HuH-7 (cell line): ENCODE data around the gene GP9.

Source experiments
- DNase-seq: peaks from one replicate; pipeline ENCODE4 v3.0.0; 2011; ENCODE audit warnings: low spot score

GP9 gene

GRCh38 chr3:129060276-129061022 is at the start of gene GP9:
Gene GP9 (plus strand): TSS chr3:129060779. CDS start chr3:129061740, 961 bp downstream.
- DNase-seq = no peak

GRCh38 chr3:129013491-129013891 is 47.1 kb upstream of the GP9 start:
- DNase-seq = no peak

- DNase-seq = no peak
Measured at GRCh38 chr3:129014148-129014547, 46.4 kb upstream of the GP9 start.

- no peak for DNase-seq
Measured at GRCh38 chr3:129014793-129015345, 45.7 kb upstream of the GP9 start.

- DNase-seq = no peak
Measured at GRCh38 chr3:129015388-129016105, 45.0 kb upstream of the GP9 start.

- DNase-seq = no peak
Measured at GRCh38 chr3:129016356-129016719, 44.2 kb upstream of the GP9 start.

- no peak for DNase-seq
Measured at GRCh38 chr3:129016720-129017483, 43.7 kb upstream of the GP9 start.

- DNase-seq = no peak
Measured at GRCh38 chr3:129017484-129017899, 43.1 kb upstream of the GP9 start.

- DNase-seq = no peak
Measured at GRCh38 chr3:129018271-129018670, 42.3 kb upstream of the GP9 start.

- DNase-seq = no peak
Measured at GRCh38 chr3:129018751-129019150, 41.8 kb upstream of the GP9 start.

GRCh38 chr3:129019266-129019665 is 41.3 kb upstream of the GP9 start:
- no peak for DNase-seq

GRCh38 chr3:129020691-129021090 is 39.9 kb upstream of the GP9 start:
- DNase-seq = no peak

GRCh38 chr3:129021140-129021551 is 39.4 kb upstream of the GP9 start:
- DNase-seq = no peak

- DNase-seq = no peak
Measured at GRCh38 chr3:129022114-129023007, 38.2 kb upstream of the GP9 start.

- DNase-seq = no peak
Measured at GRCh38 chr3:129023008-129023358, 37.6 kb upstream of the GP9 start.

- peak; percentile 69 for DNase-seq
Measured at GRCh38 chr3:129023909-129024308, 36.7 kb upstream of the GP9 start.

- DNase-seq = no peak
Measured at GRCh38 chr3:129025108-129025507, 35.5 kb upstream of the GP9 start.

GRCh38 chr3:129025691-129026435 is 34.7 kb upstream of the GP9 start:
- DNase-seq = no peak

GRCh38 chr3:129026728-129027543 is 33.6 kb upstream of the GP9 start:
- DNase-seq = peak; percentile 99

- no peak for DNase-seq
Measured at GRCh38 chr3:129027544-129027880, 33.1 kb upstream of the GP9 start.
